Thyroid gland (tissue), 4 donors: Measurements from ENCODE around the gene VAMP2. TPM values are rescaled to one million over a fixed set of nuclear protein-coding genes. Genes with fewer than 3 reads are reported as not detected.
A peak's percentile ranks its signal among the peaks of the same experiment; 100 is the strongest.

Experiments
- DNase-seq, 2 donors: peaks; one replicate each; pipeline ENCODE4 v3.0.0-alpha.2; 2019
- H3K27ac ChIP-seq, 3 donors: fragments of 200-600 bp; sonication (generic); 1 replicate in 2 of 3; 2 replicates in 1 of 3; pipeline ENCODE4 v1.5.1; 2016 to 2019; ENCODE audit warnings: mild to moderate bottlenecking in 1 of 3, moderate library complexity in 1 of 3
- H3K27me3 ChIP-seq: fragments of 200-600 bp; sonication (generic); one replicate; pipeline ENCODE4 v1.5.1; 2019
- H3K36me3 ChIP-seq, 2 donors: fragments of 200-600 bp; sonication (generic); one replicate each; pipeline ENCODE4 v1.5.1; 2016 to 2019
- H3K4me1 ChIP-seq, 2 donors: fragments of 200-600 bp; sonication (generic); one replicate each; pipeline ENCODE4 v1.5.1; 2017 to 2019
- H3K4me3 ChIP-seq, 3 donors: fragments of 200-600 bp; sonication (generic); replicated peaks in 1 of 3; 1 replicate in 2 of 3; 2 replicates in 1 of 3; pipeline ENCODE4 v1.5.1; 2016; ENCODE audit warnings: mild to moderate bottlenecking in 1 of 3
- H3K9me3 ChIP-seq: fragments of 200-600 bp; sonication (generic); one replicate; pipeline ENCODE4 v1.5.1; 2017
- CTCF ChIP-seq, 6 experiments: fragments of 200-600 bp in 3 of 6; fragments of 450-650 bp in 3 of 6; sonication (generic) in 3 of 6; IDR thresholded peaks; one replicate each; pipeline ENCODE4 v1.5.1; 2016 to 2019; ENCODE audit warnings: antibody characterized with exemption in 6 of 6, mild to moderate bottlenecking in 2 of 6, inconsistent platforms in 1 of 6, moderate library complexity in 1 of 6
- POLR2A ChIP-seq, 2 donors: fragments of 450-650 bp; IDR thresholded peaks; one replicate each; pipeline ENCODE4 v1.6.1; 2017; ENCODE audit warnings: antibody characterized with exemption in 2 of 2, mild to moderate bottlenecking in 2 of 2, moderate library complexity in 1 of 2
- WGBS, 2 donors: methylation state at CpG; one replicate each; pipeline ENCODE4 v1.1.5; 2017; 5-methylcytosine and 5-hydroxymethylcytosine counted together
- intact Hi-C: fragments of 100-400 bp; cut with DNase I; formaldehyde crosslinking; loops from one replicate; pipeline ENCODE4 v1.15.1; 2023
- total RNA-seq, 4 donors: library from RNA; depleted of rRNA; stranded (reverse); fragments of >200 nt; gene quantifications; one replicate each; pipeline ENCODE4 v1.2.3, GENCODE V29; 2016

VAMP2 gene
- total RNA-seq, 4 donors from 2014 or later: 30.6 to 35.2 (median 33.4) TPM

GRCh38 chr17:8128125-8128784 lies 34.5 kb downstream of the VAMP2 start:
- 75 to 85% methylated on average over 14 of the region's 14 CpGs for WGBS, 2 donors
- intact Hi-C loops: loop anchor here (10.0 kb wide), 2 partner anchors 57 to 97 kb away; no protein-coding TSS in a partner anchor

GRCh38 chr17:8126491-8127066 lies 36.2 kb downstream of the VAMP2 start:
- no peak for TF ChIP-seq POLR2A (IDR thresholded peaks at IDR 0.05)
- no peak for TF ChIP-seq CTCF (IDR thresholded peaks at IDR 0.05)
- intact Hi-C loops: loop anchor here (10.0 kb wide), 2 partner anchors 58 to 98 kb away; no protein-coding TSS in a partner anchor
- peak; percentile 44 to 53 for DNase-seq
- WGBS, 2 donors: 0 to 2% methylated on average over 15 to 24 of the region's 45 CpGs
- H3K27ac ChIP-seq: peak overlapping the region in 2 of 3 donors; percentile 36 to 74
- peaks cover 36 to 45% of the 10 kb centered on the region in 2 donors for H3K4me1 ChIP-seq
- no peaks in the 10 kb centered on the region for H3K9me3 ChIP-seq
- peak overlapping the region in 2 of 3 donors; percentile 57 to 66 for H3K4me3 ChIP-seq
- H3K36me3 ChIP-seq: no peaks in the 10 kb centered on the region
- H3K27me3 ChIP-seq: peaks cover 5% of the 10 kb centered on the region

More at GRCh38 chr17:8128125-8128784, 34.5 kb downstream of the VAMP2 start:
- Histone ChIP-seq H3K27me3 (peaks cover 5% of the 10 kb centered on the region), H3K9me3 (no peaks in the 10 kb centered on the region), H3K36me3 (no peaks in the 10 kb centered on the region), H3K4me3 (no peak overlapping the region), H3K4me1 (peaks cover 21 to 31% of the 10 kb centered on the region in 2 donors), H3K27ac (no peak overlapping the region)
- DNase-seq: no peak
- TF ChIP-seq POLR2A (IDR thresholded peaks at IDR 0.05): no peak
- no peak for TF ChIP-seq CTCF (IDR thresholded peaks at IDR 0.05)

- peaks cover 42 to 50% of the 10 kb centered on the region in 2 donors for H3K4me1 ChIP-seq
- no peaks in the 10 kb centered on the region for H3K36me3 ChIP-seq
- no peak for TF ChIP-seq POLR2A (IDR thresholded peaks at IDR 0.05)
- TF ChIP-seq CTCF (IDR thresholded peaks at IDR 0.05): no peak
- WGBS, 2 donors: 1% methylated on average over 35 of the region's 35 CpGs
- peak overlapping the region; percentile 24 to 66 (median 57) for H3K4me3 ChIP-seq
- H3K27ac ChIP-seq: peak overlapping the region in 2 of 3 donors; percentile 36 to 74
- H3K27me3 ChIP-seq: peaks cover 5% of the 10 kb centered on the region
- DNase-seq: peak in 1 of 2 donors; percentile 44
- no peaks in the 10 kb centered on the region for H3K9me3 ChIP-seq
- intact Hi-C loops: loop anchor here (10.0 kb wide), 2 partner anchors 59 to 99 kb away; no protein-coding TSS in a partner anchor
Observed at GRCh38 chr17:8125947-8126490, 36.7 kb downstream of the VAMP2 start.

- intact Hi-C loops: loop anchor here (10.0 kb wide), 2 partner anchors 59 to 99 kb away; no protein-coding TSS in a partner anchor
- Histone ChIP-seq H3K4me3 (peak overlapping the region; percentile 24 to 66 (median 57)), H3K27ac (peak overlapping the region in 2 of 3 donors; percentile 36 to 74), H3K36me3 (no peaks in the 10 kb centered on the region), H3K4me1 (peaks cover 48 to 56% of the 10 kb centered on the region in 2 donors), H3K9me3 (no peaks in the 10 kb centered on the region), H3K27me3 (peaks cover 5% of the 10 kb centered on the region)
- WGBS, 2 donors: 1 to 2% methylated on average over 20 to 33 of the region's 40 CpGs
- peak; percentile 78 to 83 for DNase-seq
- TF ChIP-seq POLR2A (IDR thresholded peaks at IDR 0.05): no peak
- no peak for TF ChIP-seq CTCF (IDR thresholded peaks at IDR 0.05)
Observed at GRCh38 chr17:8125154-8125946, 37.4 kb downstream of the VAMP2 start.
